ENCODE measurements around the gene POMP.

- TF ChIP-seq CTCF (IDR thresholded peaks at IDR 0.05) (no peak), POLR2A (IDR thresholded peaks at IDR 0.05) (no peak)
Observed at GRCh38 chr13:28622286-28622685, 36.6 kb upstream of the POMP start.

Data from right lobe of liver (tissue), 4 donors.